GM19025 (cell line): ENCODE measurements around the gene GAN.

Experiments used
- ATAC-seq: cut with Tn5 transposase; IDR thresholded peaks from one replicate; pipeline ENCODE4 v1.9.1; 2021; ENCODE audit warnings: mild to moderate bottlenecking, low read depth, moderate library complexity; ENCODE audit not compliant: unreplicated experiment

GAN gene

GRCh38 chr16:81350306-81350615, 35.5 kb downstream of the GAN start:
- ATAC-seq = no peak

GRCh38 chr16:81353895-81354294, 39.1 kb downstream of the GAN start:
- no peak for ATAC-seq

GRCh38 chr16:81357711-81358260, 43.0 kb downstream of the GAN start:
- no peak for ATAC-seq

GRCh38 chr16:81358860-81359259, 44.1 kb downstream of the GAN start:
- no peak for ATAC-seq

GRCh38 chr16:81360135-81360534, 45.4 kb downstream of the GAN start:
- ATAC-seq = no peak

- ATAC-seq = no peak
Observed at GRCh38 chr16:81365731-81366130, 51.0 kb downstream of the GAN start.

- no peak for ATAC-seq
Observed at GRCh38 chr16:81366316-81366932, 51.7 kb downstream of the GAN start.

GRCh38 chr16:81367821-81368220, 53.1 kb downstream of the GAN start:
- ATAC-seq = no peak

GRCh38 chr16:81369888-81370504, 55.2 kb downstream of the GAN start:
- ATAC-seq = no peak

GRCh38 chr16:81371106-81371505, 56.3 kb downstream of the GAN start:
- no peak for ATAC-seq

- ATAC-seq = no peak
Observed at GRCh38 chr16:81374550-81374949, 59.8 kb downstream of the GAN start.

GRCh38 chr16:81376880-81377279, 62.1 kb downstream of the GAN start:
- ATAC-seq = no peak

- no peak for ATAC-seq
Observed at GRCh38 chr16:81378049-81378448, 63.3 kb downstream of the GAN start.

GRCh38 chr16:81380932-81381331, 66.2 kb downstream of the GAN start:
- no peak for ATAC-seq

- no peak for ATAC-seq
Observed at GRCh38 chr16:81384006-81384405, 69.2 kb downstream of the GAN start.

- no peak for ATAC-seq
Observed at GRCh38 chr16:81385031-81385756, 70.4 kb downstream of the GAN start.

- no peak for ATAC-seq
Observed at GRCh38 chr16:81388357-81388756, 73.6 kb downstream of the GAN start.

- no peak for ATAC-seq
Observed at GRCh38 chr16:81390840-81391239, 76.1 kb downstream of the GAN start.

GRCh38 chr16:81392011-81392410, 77.2 kb downstream of the GAN start:
- no peak for ATAC-seq

GRCh38 chr16:81394416-81394815, 79.7 kb downstream of the GAN start:
- no peak for ATAC-seq

GRCh38 chr16:81394966-81395655, 80.3 kb downstream of the GAN start:
- ATAC-seq = no peak
